MM.1S (cell line): ENCODE measurements around the gene PLA2G15.

Experiments used
- CTCF ChIP-seq: fragments of 300-600 bp; sonication (generic); IDR thresholded peaks from 2 replicates; pipeline ENCODE4 v1.5.1; 2016; ENCODE audit warnings: antibody characterized with exemption, low read length, mixed read lengths
- EZH2 ChIP-seq: fragments of 300-600 bp; sonication (generic); optimal IDR thresholded peaks from 2 replicates; pipeline ENCODE3; 2017; ENCODE audit warnings: low read depth, mild to moderate bottlenecking, antibody characterized with exemption, low read length, mixed read lengths

DNA sequence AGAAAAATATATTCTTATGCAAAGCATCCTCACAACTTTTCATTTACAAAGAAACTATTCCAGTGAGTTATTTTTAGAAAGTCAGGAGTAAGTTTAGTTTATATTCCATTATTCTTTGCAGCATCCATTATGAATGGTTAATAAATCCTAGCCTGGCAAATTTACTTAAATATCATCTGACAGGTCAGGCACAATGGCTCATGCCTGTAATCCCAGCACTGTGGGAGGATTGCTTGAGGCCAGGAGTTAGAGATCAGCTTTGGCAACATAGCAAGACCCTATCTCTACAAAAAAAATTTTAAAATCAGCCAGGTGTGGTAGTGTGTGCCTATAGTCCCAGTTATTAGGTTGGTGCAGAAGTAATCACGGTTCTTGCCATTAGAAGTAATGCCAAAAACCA, 22.1 kb upstream of the PLA2G15 start:
- TF ChIP-seq CTCF (no peak), EZH2 (no peak)
